OCI-M1 (cell line): ENCODE results near the gene TLE3.

Experiments
- DNase-seq: peaks from one replicate; lab custom pipeline; 2025; lab: John Stamatoyannopoulos, UW

The TLE3 gene

DNA sequence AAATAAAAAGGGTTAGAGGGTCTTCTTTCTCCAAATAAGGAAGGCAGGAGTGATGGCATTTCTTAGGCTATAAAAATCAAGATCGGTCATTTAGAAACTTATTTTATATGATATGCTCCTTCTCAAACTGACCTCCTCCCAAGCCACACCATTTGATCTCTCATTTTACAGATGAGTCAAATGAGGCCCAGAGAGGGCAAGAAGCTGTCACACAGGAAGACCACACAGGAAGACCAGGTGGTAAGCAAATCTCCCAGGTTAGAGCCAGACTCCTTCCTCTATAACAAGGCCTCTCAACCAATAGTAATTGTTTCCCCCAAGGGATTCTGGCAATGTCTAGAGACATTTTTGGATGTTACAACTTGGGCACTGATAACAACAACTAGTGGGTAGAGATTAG is 13.8 kb downstream of the TLE3 start:
- no peak for DNase-seq

DNA sequence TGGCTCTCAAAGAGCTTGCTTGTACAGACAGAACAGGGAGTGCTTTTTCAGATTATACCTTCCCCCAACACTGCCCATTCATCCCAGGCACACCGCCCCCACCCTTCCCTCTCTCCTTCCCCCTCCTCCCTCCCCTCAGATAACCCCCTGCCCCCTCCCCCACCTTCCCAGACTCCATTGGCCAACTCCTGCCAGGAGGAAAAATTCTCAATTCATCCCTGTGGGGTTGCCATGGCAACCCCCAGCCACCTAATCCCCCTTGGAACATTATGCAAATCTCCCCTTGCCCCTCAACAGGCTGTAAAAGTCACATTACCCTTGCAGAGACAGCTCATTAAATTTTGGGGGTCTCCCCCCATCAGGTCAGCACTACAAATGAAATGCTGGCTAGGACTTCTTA is 14.3 kb downstream of the TLE3 start:
- DNase-seq, result no peak

DNA sequence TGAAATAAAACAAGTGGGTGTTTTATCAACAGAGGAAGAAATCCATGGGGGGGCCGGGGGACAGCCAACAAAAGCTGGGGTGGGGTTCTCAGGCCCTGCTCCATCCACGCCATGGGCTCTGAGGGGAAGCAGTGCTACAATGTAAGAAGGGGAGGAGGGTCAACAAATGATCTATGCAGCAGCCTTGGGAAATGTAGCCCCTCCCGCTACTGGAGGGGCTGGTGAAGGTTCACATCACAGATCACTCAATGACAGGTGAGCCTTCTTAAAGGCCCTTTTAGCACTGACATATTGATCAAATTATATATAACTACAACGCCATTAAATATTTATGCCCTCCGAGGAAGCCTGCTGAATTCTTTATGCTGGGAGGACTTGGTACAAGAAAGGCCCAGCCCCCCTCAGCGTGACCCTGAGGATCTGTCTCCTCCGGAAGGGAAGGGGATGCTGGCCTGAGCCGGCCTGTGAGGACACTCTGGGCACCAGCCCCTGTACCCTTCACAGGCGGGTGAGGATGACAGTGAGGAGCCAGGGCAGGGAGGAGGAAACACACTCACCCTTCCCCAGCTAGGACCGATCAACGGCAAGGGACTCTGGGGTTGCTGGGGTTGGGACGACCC is 15.3 kb downstream of the TLE3 start:
- DNase-seq, result no peak

DNA sequence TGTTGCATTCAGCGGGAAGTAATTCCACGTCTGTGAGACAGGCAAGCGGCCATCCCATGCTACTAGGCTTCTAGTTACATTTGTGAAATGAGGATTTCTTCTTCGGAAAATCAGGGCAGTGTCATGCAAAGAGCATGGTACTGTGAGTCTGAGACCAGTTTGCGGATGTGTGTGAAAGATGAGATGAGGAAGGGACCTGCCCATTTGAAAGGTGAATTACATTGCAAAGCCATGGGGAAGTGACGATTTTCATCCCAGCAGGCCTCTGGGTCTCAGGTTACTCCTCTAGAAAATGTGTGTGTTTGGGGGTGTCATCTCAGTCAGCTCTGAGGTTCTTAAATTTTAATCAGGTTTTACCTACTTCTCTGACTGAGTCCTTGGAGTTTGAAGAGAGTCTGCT is 16.1 kb downstream of the TLE3 start:
- no peak for DNase-seq

DNA sequence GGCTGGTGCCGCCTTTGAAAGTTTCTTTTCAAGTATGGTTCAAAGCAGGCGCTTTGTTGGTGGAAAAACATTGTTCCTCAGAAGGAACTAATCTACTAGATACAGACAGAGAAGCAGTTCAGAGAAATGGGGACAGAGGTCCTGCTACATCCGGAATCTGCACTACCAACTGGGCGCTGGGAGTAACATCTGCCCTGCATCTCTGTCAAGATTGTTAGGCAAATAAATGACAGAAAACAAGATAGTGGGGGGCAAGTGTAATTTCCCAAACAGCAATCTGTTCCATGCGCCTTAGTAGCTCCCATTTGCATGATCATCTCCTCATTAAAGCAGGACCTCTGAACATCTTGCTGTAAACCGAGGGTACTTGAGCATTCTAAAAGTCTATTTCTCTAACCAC is 17.4 kb downstream of the TLE3 start:
- DNase-seq, result no peak

DNA sequence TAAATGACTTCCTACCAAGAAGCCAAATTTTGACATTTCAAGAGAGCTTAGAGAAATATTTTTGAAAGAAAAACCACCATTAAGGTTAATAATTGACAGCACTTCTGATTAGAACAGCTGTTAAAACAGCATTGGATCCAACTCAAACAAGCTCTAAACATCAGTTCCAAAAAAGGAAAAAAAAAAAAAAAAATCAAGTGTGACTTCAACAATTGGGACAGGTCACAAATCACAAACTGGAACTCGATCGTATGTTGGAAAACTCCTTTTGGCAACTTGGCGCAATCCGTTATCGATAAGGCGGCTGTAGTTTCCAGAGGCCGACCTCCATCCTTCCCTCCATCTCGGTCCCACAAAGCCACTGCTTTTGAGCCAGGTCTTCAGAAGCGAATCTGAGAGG is 17.8 kb downstream of the TLE3 start:
- DNase-seq, result no peak

DNA sequence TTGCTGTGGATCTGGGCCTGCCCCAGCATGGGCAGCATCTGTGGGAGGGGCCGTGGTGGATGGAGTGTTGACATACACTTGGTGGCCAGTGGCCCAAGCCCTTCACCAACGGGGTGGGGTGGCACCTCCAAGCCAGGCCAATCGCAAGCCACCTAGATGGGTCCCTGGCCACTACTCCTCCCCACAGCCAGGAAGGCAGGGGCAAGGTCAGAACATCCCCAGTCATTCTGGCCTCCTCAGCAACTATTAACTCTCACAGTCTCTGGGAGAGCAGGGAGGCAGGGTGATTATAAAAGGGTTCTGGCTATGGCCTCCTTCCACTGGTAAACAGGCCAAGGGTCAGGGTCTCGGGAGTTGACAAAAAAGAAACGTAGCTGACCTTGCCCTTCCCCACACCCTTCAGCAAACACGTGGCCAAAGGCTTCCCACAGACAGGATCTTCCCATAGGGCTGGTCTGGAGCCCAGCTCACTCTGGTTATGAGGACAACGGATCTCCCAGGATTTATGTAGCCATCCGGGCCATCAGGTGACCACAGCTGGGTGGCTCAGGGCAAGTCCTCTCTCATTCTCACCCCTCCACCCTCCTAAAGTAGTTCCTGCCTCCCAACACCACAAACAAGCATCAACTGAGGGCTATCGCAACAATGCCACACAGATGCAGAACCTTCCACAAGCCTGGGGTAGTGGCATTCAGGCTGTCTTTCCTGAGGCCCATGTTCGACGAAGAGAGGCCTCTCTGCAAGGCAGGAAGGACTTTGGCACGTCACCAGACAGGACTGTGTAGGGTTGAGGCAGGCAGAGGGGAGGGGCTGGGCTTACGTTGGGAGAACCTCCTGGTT is 18.9 kb downstream of the TLE3 start:
- DNase-seq, result no peak

DNA sequence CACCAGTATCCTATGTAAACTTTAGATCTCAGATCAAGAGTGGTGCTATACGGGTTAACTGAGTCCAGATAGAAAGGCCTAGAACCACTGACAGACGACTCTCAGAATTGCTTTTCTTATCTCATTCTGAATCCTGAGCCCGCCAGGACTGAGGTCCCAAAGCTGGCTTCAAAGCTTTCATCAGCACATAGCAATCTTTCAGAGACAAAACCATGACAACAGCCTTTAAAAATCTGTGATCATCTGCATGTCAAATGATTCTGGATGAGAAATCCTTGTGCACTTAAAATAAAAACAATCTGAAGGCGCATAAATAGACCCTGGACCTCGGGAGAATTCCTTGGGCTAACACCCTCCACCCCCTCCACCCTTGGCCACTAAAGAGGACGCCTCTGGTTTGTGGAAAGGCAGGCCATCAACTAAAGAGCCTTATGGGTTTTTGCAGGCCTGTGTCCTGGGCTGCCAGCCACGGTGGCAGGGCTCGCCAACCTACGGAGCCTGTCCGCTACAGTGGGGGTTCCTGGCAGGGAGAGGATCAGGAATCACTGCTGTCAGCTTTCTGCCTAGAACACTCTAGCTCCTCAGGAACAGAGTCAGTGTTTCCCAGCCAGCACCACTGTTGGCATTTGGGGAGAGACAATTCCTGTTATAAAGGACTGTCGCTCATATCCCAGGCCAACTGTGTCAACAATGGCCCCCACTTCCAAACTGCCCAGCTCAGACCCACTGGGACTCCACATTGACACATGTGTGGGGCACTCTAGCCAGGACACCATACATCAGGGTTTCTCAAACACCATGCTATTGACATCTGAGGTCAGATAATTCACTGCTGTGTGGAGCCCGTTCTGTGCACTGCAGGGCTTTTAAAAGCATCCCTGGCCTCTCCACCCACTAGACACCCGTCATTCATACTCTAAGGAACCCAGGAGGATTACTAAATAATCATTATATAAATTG is 20.2 kb downstream of the TLE3 start:
- no peak for DNase-seq

DNA sequence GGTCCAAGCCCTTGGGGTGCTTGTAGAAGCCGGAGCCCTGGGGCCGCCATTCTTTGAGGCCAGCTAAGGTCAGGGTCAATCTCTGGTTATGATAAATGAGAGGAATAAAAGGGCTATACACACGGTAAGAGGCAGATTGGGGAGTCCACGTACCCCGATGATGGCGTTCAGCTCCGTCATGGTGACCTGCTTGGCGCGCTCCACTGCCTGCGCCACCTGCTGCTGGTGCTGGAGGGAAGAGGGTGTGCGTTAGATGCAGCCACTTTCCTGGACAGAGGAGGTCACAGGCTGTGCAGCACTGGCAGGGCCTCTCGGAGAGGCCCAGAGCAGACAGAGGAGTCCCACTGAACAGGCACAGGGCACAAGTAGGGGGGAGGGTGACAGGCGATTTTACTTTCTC is 23.3 kb downstream of the TLE3 start:
- no peak for DNase-seq

DNA sequence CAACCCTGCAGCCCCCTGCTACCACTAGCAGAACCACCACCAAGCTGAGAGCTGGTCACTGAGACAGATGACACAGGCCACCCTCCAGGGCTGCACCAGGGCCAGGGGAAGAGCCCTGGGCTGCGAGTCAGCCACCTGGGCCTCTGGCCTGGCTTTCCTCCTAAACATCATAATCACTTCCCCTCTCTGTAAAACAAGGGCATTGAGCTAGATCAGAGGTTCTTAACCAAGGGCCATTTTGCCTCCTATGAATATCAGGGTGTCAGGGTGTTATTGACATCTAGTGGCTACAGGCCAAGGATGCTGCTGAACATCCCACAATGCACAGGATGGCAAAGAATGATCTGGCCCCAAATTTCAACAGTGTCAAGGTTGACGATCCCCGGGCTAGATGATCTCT is 25.2 kb downstream of the TLE3 start:
- no peak for DNase-seq

DNA sequence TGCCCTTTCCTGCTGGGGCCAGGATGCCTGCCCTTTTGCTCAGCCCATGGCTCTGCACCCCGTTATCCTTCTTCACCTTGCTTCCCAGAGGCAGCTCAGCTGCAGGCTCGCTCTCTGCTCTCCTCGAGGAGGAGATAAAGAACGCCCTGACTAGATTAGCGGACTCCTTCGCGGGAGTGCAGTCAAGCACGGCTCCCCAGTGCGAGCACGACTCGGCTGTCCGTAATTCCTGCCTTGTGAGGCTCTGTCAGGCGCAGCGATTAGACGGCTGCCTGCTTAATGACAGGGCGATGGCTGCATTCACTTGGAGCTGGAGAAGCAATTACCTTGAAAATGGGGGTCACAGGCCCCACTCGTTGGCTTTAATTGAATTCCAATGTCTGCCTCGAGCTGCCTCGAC is 25.9 kb downstream of the TLE3 start:
- DNase-seq, result no peak

DNA sequence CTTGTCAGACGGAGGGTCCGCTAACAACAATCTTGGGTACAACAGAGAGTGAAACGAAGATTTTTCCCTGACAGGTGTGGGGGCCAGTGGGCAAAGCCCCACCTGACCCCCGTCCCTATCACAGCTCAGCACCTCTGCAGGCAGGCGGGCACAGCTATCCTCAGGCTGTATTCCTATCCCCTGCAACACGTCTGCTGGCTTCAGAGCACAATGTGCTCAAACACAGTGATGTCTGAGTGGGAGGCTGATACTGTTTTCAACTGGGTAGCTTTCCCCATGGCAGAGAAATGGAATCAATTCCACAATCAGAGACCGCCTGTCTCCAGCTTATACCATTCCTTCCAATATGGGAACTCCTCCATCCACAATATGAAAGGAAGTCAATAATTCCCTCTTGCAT is 28.0 kb downstream of the TLE3 start:
- no peak for DNase-seq

DNA sequence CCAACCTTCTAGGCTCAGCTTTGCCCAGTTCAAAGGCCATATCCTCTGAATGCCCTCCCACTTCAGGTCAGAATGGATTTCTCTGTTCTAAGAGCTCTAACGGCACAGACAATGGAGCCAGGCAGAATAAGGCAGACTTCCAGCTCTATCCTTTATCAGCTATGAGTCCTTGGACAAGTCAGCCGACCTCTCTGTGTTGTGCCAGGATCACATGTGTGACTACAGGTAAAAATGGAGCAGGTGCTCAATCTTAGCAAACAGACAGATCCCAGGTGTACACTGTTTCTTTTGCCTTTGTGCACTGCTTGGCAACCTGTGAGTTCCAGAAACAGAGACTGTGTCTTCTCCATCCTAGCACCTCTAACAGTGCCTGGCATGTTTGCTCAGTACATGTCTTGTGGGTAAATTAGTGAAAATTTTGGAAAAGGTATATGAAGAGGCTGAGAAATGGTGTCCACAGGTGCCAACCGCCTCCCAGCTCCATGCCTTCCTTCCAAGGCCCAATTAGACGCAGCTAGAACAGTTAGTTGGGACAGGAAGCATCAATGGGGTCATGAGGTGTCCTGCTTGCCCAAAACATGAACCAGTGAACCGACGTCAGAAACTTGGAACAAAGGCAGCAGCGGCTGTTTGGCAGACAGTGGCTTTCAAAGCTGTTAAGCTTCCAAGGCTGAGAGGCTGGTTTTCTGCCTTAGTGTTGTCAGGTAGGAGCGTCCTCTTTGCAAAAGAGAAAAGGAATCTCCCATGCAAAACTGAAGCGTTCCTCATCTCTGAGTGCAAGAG is 28.7 kb downstream of the TLE3 start:
- no peak for DNase-seq

DNA sequence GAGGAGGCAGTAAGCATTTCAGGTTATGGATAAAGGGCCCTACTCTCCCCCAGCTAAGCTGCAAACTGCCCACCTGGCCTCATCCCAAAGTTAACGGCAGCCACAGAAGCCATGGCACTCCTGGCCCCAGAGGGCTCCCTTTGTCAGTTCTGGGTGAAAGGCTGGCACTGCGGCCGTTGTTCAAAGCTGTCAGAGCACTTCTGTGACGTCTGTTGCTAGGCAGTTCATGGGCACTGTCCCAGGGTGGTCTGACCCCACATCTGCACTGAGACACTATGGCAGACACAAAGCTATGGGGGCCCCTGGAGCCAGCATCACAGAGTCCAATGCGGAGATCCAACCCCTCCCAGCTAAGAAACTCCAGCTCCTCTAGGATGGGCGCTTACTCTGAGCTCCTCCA is 30.0 kb downstream of the TLE3 start:
- no peak for DNase-seq

DNA sequence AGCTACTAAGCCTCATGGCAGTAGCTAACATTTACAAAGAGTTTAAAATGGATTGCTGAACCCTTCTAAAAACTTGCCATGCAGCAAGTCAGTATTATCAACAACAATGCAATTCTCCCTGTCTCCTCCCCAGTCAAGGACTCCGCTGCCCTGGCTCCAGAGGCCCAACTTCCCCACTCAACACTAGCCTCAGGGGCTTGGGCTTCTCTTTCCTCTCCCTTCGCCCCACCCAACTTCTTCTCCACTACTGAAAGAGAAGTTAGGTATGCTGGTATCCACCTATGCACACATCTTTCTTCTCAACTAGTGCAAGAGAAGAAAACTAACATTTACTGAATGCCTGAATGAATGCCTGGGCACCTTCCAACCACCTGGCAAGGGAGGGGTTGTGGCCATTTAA is 30.7 kb downstream of the TLE3 start:
- DNase-seq, result no peak

DNA sequence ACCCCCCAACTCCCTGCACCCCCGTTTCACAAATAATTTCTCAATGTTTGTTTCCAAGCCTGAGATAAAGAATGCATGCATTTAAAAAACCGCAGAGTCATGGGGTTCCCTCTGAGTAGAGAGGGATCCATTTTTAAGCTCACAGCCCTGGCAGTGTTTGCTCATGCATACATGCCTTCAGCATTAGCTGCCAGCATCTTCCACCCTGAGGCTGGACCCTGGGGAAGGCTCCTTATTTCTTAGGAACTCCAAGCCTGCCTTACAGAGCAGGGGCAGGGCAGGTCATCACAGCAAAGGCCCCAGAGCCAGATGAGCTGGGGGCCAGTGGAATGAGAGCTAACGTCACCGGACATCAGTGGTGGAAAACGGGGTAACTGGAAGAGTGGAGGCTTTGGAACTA is 31.3 kb downstream of the TLE3 start:
- no peak for DNase-seq

DNA sequence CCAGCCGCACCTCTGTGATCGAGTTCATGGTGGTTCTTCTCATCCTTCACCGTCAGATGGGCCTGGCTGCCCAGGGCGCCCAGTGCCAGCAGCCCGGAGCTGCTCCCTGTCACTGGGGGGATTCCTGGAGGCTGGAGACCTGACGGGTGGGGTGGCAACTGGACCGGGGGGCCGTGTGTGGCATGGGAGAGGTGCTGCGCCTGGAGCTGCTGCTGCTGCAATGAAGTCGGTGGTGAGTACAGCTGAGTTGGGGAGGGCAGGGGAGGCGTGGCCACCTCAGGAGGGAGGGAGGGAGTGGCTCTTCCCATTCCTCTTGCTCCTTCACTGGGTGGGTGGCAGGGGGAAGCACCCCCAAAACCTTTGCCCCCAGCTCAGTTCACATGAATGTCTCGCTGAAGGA is 31.7 kb downstream of the TLE3 start:
- no peak for DNase-seq

DNA sequence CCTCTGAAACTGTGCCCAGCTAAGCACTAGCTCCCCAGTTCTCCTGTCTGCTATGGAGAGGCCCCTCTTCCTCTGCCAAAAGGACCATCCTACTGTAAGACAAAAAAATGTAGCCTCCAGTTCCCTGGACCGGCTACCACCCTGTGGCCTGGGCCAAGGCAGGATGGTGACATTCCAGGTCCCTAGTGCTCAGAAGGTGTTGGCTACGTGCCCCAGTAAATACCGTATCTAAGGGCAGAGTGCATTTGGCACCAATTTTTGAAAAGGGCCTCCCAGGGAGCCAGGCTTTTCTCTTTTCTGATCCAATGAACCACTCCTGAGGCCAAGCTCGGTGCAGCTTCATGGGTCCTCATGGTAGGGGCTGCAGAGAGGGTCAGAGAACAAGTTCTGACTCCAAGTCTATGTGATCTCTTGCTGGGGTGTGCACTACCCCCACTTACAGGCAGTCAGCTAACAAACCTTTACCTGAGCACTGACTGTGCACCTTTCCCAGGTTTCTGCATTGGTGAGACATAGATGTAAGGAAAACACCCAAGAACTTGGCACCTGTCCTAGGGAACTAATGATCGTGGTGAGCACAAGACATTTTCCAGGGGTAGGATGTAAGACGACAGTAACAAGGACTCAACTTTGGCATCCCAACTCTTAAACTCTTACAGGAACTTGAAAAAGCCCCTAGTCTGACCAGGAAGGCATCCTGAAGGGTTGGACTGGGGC is 32.6 kb downstream of the TLE3 start:
- no peak for DNase-seq

DNA sequence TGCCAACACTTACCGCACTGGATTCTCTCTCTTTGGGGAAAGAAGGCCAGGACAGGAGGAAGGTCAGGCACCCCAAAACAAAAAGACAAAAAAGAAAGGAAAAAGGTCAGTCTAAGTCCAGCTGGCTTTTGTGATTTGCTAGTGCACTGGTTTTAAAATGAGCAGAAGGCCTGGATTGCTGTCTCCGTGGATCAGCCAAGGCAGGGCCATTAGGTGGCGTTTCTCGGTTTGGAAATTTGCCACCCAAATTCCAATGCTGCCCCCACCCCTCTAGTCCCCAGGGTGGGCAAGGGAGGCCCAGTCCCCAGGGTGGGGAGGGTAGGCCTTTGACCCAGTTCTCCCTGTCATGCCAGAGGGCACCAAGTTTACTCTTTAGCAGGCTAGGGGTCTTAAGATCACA is 33.3 kb downstream of the TLE3 start:
- DNase-seq, result no peak

DNA sequence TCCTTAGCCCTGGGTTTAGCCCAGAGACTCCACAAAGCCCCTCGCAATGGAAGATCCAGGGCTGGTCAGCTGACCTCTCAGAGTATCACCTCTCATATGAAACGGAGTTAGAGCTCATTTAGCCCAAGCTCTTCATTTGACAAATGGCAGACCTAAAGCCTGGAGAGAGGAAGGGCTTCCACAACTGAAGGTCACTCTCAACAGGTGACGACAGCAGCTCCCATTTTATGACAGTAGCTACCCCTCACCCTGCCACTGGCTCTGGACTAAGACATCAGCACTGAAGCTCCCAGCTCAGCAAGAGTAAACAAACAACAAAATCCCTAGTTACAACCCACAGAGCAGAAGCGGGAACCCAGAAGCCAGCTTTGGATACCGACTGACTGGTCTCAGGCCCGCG is 33.7 kb downstream of the TLE3 start:
- no peak for DNase-seq

DNA sequence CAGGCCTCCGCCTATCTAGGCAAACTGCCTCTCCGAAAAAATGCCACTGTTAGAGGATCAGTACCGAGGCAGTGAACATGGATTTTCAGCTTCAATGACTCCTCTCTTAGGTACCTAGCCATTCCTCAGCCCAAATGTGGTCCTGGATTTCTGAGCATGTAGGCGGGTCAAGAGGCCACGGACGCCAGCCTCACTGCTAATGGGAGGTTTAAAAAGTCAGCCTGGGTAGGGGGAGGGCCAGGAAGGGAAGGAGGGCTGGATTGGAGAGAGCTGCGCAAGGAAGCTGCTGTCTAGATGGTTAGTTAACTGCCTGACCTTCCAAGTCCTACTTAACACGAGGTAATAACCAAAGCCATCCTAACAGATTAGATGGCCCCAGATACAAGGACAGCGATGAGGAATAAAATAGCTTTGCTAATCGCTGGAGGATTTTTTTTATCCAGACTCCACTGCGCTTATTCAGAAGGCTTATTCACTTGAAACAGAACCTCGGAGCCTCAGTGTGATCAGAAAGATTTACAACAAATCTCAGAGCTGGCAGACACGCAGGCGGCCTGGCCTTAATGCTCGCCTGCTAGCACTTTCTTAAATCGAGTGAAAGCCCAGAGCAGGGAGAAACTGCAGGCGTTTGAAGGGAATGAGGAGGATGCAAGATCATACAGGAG is 34.3 kb downstream of the TLE3 start:
- no peak for DNase-seq
